Body of pancreas (tissue), 4 donors: ENCODE results near the gene TMEM132C. TPM values are rescaled to one million over a fixed set of nuclear protein-coding genes. Genes with fewer than 3 reads are reported as not detected.

ENCODE experiments used
- ATAC-seq: fragments of 150-250 bp; one replicate; pipeline ENCODE4 v1.9.1; 2016
- DNase-seq, 4 donors: peaks; one replicate each; pipeline ENCODE4 v3.0.0-alpha.2; 2019
- H3K27ac ChIP-seq, 4 donors: fragments of 200-600 bp; sonication (generic); 1 replicate in 3 of 4; 2 replicates in 1 of 4; pipeline versions ENCODE4 v1.5.1 to v1.6.1; 2016 to 2019; ENCODE audit warnings: mild to moderate bottlenecking in 1 of 4, mixed read lengths in 1 of 4, moderate library complexity in 1 of 4
- H3K27me3 ChIP-seq, 2 donors: fragments of 200-600 bp; sonication (generic); one replicate each; pipeline ENCODE4 v1.6.0; 2016; ENCODE audit warnings: mild to moderate bottlenecking in 1 of 2
- H3K36me3 ChIP-seq, 2 donors: fragments of 200-600 bp; sonication (generic); replicated peaks in 1 of 2; 2 replicates each; pipeline ENCODE4 v1.5.1; 2016; ENCODE audit warnings: low read depth in 2 of 2; ENCODE audit not compliant: insufficient read depth in 1 of 2
- H3K4me1 ChIP-seq: fragments of 200-600 bp; sonication (generic); one replicate; pipeline ENCODE4 v1.6.0; 2016
- H3K4me3 ChIP-seq, 2 donors: fragments of 200-600 bp; sonication (generic); 1 replicate in 1 of 2; 2 replicates in 1 of 2; pipeline ENCODE4 v1.5.1; 2016 to 2019
- H3K9me3 ChIP-seq, 3 donors: fragments of 200-600 bp; sonication (generic); 1 replicate in 2 of 3; 2 replicates in 1 of 3; pipeline ENCODE4 v1.5.1; 2016
- CTCF ChIP-seq, 7 experiments: fragments of 450-650 bp in 4 of 7; fragments of 200-600 bp in 3 of 7; sonication (generic) in 3 of 7; IDR thresholded peaks; one replicate each; pipeline ENCODE4 v1.5.1; 2016 to 2019; ENCODE audit warnings: antibody characterized with exemption in 7 of 7
- POLR2A ChIP-seq, 3 donors: fragments of 450-650 bp; IDR thresholded peaks; one replicate each; pipeline ENCODE4 v1.6.1; 2016; ENCODE audit warnings: antibody characterized with exemption in 3 of 3, mild to moderate bottlenecking in 2 of 3
- WGBS, 2 donors: methylation state at CpG; one replicate each; pipeline ENCODE4 v1.1.5; 2017; 5-methylcytosine and 5-hydroxymethylcytosine counted together
- intact Hi-C: fragments of 100-400 bp; cut with DNase I; formaldehyde crosslinking; loops from one replicate; pipeline ENCODE4 v1.15.1; 2023
- total RNA-seq, 2 donors: library from RNA; depleted of rRNA; stranded (reverse); fragments of >200 nt; gene quantifications; one replicate each; pipeline ENCODE4 v1.1.0, GENCODE V29; 2016

The TMEM132C gene
- total RNA-seq = 1 to 10 TPM; 4.4 to 8.2 TPM

DNA sequence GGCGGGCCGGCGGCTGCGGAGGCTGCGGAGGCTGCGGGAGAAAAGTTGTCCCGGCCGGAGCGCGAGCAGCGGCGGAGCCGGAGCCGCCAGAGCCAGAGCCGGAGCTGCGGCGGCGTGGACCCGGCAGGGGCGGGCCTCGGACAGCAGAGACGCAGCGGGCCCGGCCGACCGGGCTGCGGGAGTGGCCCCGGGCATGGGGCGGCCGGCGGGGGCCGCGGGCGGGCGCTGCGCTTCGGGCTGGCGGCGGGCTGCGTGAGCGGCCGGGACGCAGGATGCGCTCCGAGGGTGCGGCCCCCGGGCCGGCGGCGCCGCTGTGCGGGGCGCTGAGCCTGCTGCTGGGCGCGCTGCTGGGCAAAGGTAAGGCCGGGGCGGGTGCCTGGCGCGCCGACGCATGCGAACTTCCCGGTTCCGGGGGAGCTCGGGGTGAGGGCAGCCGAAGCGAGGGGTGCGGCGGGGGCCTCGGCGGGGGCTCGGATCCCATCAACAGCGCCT, at the start of gene TMEM132C:
Gene TMEM132C, plus strand, starts transcription at position 40 of the 492 bp plus-strand sequence. Its CDS starts 233 bp downstream, at position 273.
- WGBS, 2 donors = 2% methylated on average over 24 of the region's 73 CpGs; no CpG with 5 or more reads in 1 of the 2 donors
- ATAC-seq = no peak

DNA sequence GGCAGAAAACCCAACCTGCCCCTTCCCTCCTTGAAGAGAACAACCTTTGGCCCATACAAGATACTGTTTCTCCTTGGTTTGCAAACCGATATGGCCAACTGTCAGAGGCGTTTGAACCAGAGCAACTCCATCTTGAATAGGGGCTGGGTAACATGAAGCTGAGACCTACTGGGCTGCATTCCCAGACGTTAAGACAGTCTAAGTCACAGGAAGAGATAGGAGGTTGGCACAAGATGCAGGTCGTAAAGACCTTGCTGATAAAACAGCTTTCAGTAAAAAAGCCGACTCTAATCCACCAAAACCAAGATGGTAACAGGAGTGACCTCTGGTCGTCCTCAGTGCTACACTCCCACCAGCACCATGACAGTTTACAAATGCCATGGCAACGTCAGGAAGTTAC, 42.7 kb upstream of the TMEM132C start:
- Histone ChIP-seq H3K27me3 (no peaks in the 10 kb centered on the region), H3K4me1 (no peaks in the 10 kb centered on the region), H3K9me3 (no peaks in the 10 kb centered on the region), H3K4me3 (no peak overlapping the region), H3K36me3 (no peaks in the 10 kb centered on the region), H3K27ac (no peak overlapping the region)
- intact Hi-C loops = no loop called here
- no peak for ATAC-seq
- no peak for DNase-seq
- 41 to 45% methylated on average over 7 of the region's 7 CpGs for WGBS, 2 donors
- TF ChIP-seq CTCF (IDR thresholded peaks at IDR 0.05) (no peak), POLR2A (IDR thresholded peaks at IDR 0.05) (no peak)

More for the DNA sequence above, at the start of gene TMEM132C:
- Histone ChIP-seq H3K36me3 (no peaks in the 10 kb centered on the region), H3K4me1 (peaks cover 19% of the 10 kb centered on the region), H3K27me3 (peaks cover 0 to 15% of the 10 kb centered on the region in 2 donors), H3K9me3 (peaks cover 0 to 3% (median 0%) of the 10 kb centered on the region in 3 donors), H3K27ac (no peak within 1 kb of the TSS), H3K4me3 (no peak within 1 kb of the TSS)
- TF ChIP-seq POLR2A (IDR thresholded peaks at IDR 0.05) (no peak), CTCF (IDR thresholded peaks at IDR 0.05) (no peak)
- DNase-seq = no peak
- intact Hi-C loops = loop anchor here (10.0 kb wide), 1 partner anchor 118 kb away; no protein-coding TSS in a partner anchor

GRCh38 chr12:128228581-128228980, 38.4 kb upstream of the TMEM132C start:
- Histone ChIP-seq H3K27me3 (no peaks in the 10 kb centered on the region), H3K27ac (no peak overlapping the region), H3K36me3 (no peaks in the 10 kb centered on the region), H3K4me3 (no peak overlapping the region), H3K4me1 (no peaks in the 10 kb centered on the region), H3K9me3 (no peaks in the 10 kb centered on the region)
- DNase-seq (no peak), ATAC-seq (no peak)
- WGBS, 2 donors = 34 to 35% methylated on average over 6 of the region's 6 CpGs
- TF ChIP-seq CTCF (IDR thresholded peaks at IDR 0.05) (no peak), POLR2A (IDR thresholded peaks at IDR 0.05) (no peak)
- intact Hi-C loops = no loop called here

DNA sequence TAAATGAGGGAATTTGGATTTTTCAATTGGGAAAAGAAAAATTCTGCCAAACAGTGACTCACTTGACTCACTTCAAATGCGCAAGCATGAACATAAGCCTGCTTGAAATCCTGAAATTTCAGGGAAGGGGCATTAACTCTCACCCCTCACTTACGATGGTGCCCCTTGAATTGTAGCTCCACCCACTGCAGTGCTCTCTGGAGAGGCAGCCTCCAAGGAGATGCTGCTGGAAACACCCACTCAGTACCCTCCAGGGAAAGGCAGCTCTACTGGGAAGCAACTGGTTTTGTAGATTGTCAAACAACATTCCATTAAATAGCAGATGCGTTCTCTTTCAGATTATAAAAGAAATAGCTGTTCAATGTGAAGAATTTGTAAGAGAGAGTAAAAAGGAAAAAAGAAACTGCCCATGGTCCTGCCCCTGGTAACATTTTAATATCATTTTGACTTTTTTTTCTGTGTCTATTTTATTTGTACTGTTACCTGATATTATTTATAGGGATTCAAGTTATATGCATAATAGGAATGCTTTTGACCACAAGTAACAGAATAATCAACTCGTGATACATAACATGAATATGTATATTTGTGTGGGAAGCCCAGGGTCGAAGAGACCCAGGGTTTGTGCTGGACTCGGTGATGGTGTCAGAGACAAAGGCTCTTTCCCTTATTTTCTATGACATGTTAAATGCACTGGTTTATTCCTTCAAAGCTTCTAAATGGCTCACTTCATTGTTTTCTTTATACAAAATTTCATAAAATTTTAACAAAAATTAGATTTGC, 31.1 kb upstream of the TMEM132C start:
- Histone ChIP-seq H3K27me3 (no peaks in the 10 kb centered on the region), H3K27ac (no peak overlapping the region), H3K9me3 (no peaks in the 10 kb centered on the region), H3K36me3 (no peaks in the 10 kb centered on the region), H3K4me1 (no peaks in the 10 kb centered on the region), H3K4me3 (no peak overlapping the region)
- ATAC-seq (no peak), DNase-seq (no peak)
- TF ChIP-seq CTCF (IDR thresholded peaks at IDR 0.05) (no peak), POLR2A (IDR thresholded peaks at IDR 0.05) (no peak)
- WGBS, 2 donors = 35 to 46% methylated on average over 6 of the region's 6 CpGs
- intact Hi-C loops = no loop called here
